ENCODE measurements around the gene LRRC61.

GRCh38 chr7:150367677-150368095 lies 44.5 kb downstream of the LRRC61 start:
- no peak for TF ChIP-seq POLR2A (IDR thresholded peaks at IDR 0.05)
- no peak for TF ChIP-seq CTCF (IDR thresholded peaks at IDR 0.05)
